ENCODE data around the gene APBA1. TPM values are rescaled to one million over a fixed set of nuclear protein-coding genes. Genes with fewer than 3 reads are reported as not detected.

Gene APBA1
- total RNA-seq, 2 donors from 2014 or later: 6.8 to 9.5 TPM

- DNase-seq (ENCODE audit: low spot score) (no peak), ATAC-seq (ENCODE audit: insufficient number of reproducible peaks, low FRiP score, low read depth) (no peak)
- H3K27me3 ChIP-seq (replicated peaks; ENCODE audit: insufficient read depth): no peaks in the 10 kb centered on the region
- H3K36me3 ChIP-seq: peaks cover 5% of the 10 kb centered on the region
- no peaks in the 10 kb centered on the region for H3K4me1 ChIP-seq (ENCODE audit: control insufficient read depth in 1 of 2, low read depth in 2 of 2)
- H3K9me3 ChIP-seq: no peaks in the 10 kb centered on the region
- no peak overlapping the region for H3K4me3 ChIP-seq
- TF ChIP-seq CTCF (IDR thresholded peaks at IDR 0.05): no peak
- H3K27ac ChIP-seq: no peak overlapping the region
These were observed 42.9 kb upstream of the APBA1 start for GRCh38 chr9:69715096-69715495.

- H3K27me3 ChIP-seq (replicated peaks; ENCODE audit: insufficient read depth): no peaks in the 10 kb centered on the region
- H3K27ac ChIP-seq: no peak overlapping the region
- DNase-seq (ENCODE audit: low spot score) (no peak), ATAC-seq (ENCODE audit: insufficient number of reproducible peaks, low FRiP score, low read depth) (no peak)
- peaks cover 26% of the 10 kb centered on the region for H3K9me3 ChIP-seq
- no peak overlapping the region for H3K4me3 ChIP-seq
- no peaks in the 10 kb centered on the region for H3K4me1 ChIP-seq (ENCODE audit: control insufficient read depth in 1 of 2, low read depth in 2 of 2)
- TF ChIP-seq CTCF (IDR thresholded peaks at IDR 0.05): no peak
- H3K36me3 ChIP-seq: no peaks in the 10 kb centered on the region
These were observed 25.3 kb upstream of the APBA1 start for GRCh38 chr9:69697475-69697874.

GRCh38 chr9:69696802-69697201 lies 24.6 kb upstream of the APBA1 start:
- Histone ChIP-seq H3K9me3 (peaks cover 21% of the 10 kb centered on the region), H3K27ac (no peak overlapping the region), H3K4me3 (no peak overlapping the region), H3K4me1 (ENCODE audit: control insufficient read depth in 1 of 2, low read depth in 2 of 2) (no peaks in the 10 kb centered on the region), H3K36me3 (no peaks in the 10 kb centered on the region), H3K27me3 (replicated peaks; ENCODE audit: insufficient read depth) (no peaks in the 10 kb centered on the region)
- DNase-seq (ENCODE audit: low spot score) (no peak), ATAC-seq (ENCODE audit: insufficient number of reproducible peaks, low FRiP score, low read depth) (no peak)
- TF ChIP-seq CTCF (IDR thresholded peaks at IDR 0.05): no peak

- TF ChIP-seq CTCF (IDR thresholded peaks at IDR 0.05): no peak
- DNase-seq (ENCODE audit: low spot score) (no peak), ATAC-seq (ENCODE audit: insufficient number of reproducible peaks, low FRiP score, low read depth) (no peak)
- H3K36me3 ChIP-seq: no peaks in the 10 kb centered on the region
- no peak overlapping the region for H3K27ac ChIP-seq
- H3K4me3 ChIP-seq: no peak overlapping the region
- H3K4me1 ChIP-seq (ENCODE audit: control insufficient read depth in 1 of 2, low read depth in 2 of 2): no peaks in the 10 kb centered on the region
- H3K9me3 ChIP-seq: no peaks in the 10 kb centered on the region
- no peaks in the 10 kb centered on the region for H3K27me3 ChIP-seq (replicated peaks; ENCODE audit: insufficient read depth)
These were observed 17.9 kb upstream of the APBA1 start for GRCh38 chr9:69689991-69690538.

- no peak for ATAC-seq (ENCODE audit: insufficient number of reproducible peaks, low FRiP score, low read depth)
- Histone ChIP-seq H3K4me3 (no peak overlapping the region), H3K27ac (no peak overlapping the region), H3K27me3 (replicated peaks; ENCODE audit: insufficient read depth) (no peaks in the 10 kb centered on the region), H3K36me3 (no peaks in the 10 kb centered on the region), H3K9me3 (no peaks in the 10 kb centered on the region), H3K4me1 (ENCODE audit: control insufficient read depth in 1 of 2, low read depth in 2 of 2) (no peaks in the 10 kb centered on the region)
- no peak for DNase-seq (ENCODE audit: low spot score)
- TF ChIP-seq CTCF (IDR thresholded peaks at IDR 0.05): no peak
These were observed 11.8 kb upstream of the APBA1 start for GRCh38 chr9:69683927-69684326.
